DMS153 treated with DMSO at 0.1 percent for 48 hours (cell line): ENCODE measurements around the gene TUSC2.
A peak's percentile ranks its signal among the peaks of the same experiment; 100 is the strongest.

Source experiments
- DNase-seq: peaks from one replicate; lab custom pipeline; 2025; ENCODE audit not compliant: unreplicated experiment; lab: John Stamatoyannopoulos, UW

The TUSC2 gene, protein sequence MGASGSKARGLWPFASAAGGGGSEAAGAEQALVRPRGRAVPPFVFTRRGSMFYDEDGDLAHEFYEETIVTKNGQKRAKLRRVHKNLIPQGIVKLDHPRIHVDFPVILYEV

DNA sequence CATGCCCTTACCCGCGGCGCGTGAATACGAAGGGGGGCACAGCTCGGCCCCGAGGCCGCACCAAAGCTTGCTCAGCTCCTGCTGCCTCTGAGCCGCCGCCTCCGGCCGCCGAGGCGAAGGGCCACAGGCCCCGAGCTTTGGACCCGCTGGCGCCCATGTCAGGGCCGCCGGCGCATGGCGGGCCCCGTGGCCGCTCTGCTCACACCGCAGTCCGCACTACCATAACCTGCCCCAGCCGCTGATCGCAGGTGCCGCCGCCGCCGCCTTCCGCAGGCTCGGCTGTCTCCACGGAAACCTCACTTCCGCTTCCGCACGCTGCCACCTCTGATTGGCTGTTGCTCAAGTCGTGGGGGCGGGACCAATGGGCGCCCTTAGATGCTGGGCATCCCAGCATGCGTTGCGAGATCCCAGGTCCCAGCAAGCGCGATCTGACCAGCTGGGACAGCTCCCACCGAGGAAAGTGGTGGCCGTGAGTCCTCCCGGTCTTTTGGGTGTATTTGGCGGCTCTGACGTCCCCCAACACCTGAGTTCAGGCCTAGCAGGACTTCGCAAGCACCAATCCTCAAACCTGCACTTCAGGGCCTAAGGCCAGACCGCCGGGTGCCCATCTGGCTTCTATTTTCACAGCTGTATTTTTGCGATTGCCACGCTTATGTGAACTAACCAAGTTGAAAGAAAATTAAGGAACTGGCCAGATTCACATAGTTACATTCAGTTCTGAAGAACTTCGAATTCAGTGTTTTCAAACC, at the start of gene TUSC2:
Gene TUSC2, minus strand, starts transcription at position 281 of the 749 bp plus-strand sequence. Its CDS starts 124 bp downstream, at position 157.
- DNase-seq: peak; percentile 67

DNA sequence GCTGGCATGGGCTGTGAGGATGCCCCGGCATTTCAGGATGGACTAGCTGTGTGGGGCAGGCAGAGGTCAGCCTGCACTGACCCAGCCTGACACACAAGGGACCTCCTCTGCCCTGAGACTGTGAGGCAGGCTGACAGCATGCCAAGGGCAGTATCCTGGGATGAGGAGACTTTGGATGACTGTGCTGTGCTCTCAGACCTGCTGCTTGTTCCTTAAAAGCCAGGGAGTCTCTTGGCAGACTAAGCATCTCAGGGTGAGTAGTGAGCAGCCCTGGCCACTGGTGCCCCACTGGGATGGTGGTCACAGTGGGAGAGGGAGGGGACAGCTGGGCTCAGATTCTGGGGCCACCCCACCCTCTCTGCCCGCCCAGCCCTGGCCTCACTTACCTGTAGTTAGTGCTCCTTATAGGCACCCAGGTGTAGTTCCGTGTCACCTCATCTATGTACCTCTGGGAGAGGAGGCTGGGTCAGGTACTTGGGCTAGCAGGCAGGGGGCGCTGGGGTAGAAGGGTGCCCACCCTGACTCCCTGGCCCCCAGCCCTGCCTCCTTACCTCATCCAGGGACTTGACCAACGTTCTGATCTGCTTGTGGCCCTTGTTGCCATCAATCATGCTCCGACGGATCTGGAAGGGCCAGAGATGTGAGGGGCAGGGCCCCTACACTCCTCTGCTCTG, 47.4 kb upstream of the TUSC2 start:
- DNase-seq: no peak

DNA sequence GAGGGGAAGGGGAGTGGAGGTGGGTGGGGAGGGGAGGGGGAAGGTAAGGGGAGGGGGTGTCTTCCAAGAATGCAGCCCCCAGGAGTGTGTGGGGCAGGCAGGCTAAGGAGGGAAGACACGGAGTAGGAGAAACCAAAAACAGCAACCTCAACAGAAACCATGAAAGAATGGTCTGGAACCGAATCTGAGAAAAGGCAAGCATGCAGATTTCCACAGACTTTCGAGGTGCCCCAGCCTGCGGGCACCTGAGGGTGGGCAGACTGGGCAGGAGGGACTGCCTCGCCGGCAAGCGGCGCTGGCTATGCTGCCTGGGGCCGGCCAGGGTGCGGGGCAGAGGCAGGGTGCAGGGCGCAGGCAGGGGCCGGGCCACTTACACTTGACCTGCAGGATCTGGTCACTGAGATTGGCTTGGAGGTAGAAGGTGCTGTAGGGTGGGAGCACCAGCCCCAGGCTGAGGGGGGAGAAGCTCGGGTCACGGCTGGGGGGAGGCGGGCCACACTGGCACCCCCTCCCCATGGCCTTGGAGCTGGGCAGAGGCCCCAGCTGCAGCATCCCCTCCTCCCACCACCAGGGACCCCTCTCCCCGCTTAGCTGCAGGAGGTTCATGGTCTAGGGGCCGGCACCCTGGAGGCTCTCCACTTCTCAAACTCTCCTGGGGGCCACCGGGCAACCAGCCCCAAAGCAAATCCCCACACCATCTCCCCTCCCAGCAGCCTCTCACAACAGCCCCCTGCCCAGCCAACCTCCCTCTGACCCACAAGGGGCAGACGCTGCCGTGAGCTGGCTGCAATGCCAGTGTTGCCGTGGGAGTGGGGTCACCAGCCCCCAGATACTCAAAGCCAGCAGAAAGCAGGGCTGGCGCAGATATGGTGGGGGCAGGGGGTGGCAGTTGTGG, 46.6 kb upstream of the TUSC2 start:
- DNase-seq: no peak

DNA sequence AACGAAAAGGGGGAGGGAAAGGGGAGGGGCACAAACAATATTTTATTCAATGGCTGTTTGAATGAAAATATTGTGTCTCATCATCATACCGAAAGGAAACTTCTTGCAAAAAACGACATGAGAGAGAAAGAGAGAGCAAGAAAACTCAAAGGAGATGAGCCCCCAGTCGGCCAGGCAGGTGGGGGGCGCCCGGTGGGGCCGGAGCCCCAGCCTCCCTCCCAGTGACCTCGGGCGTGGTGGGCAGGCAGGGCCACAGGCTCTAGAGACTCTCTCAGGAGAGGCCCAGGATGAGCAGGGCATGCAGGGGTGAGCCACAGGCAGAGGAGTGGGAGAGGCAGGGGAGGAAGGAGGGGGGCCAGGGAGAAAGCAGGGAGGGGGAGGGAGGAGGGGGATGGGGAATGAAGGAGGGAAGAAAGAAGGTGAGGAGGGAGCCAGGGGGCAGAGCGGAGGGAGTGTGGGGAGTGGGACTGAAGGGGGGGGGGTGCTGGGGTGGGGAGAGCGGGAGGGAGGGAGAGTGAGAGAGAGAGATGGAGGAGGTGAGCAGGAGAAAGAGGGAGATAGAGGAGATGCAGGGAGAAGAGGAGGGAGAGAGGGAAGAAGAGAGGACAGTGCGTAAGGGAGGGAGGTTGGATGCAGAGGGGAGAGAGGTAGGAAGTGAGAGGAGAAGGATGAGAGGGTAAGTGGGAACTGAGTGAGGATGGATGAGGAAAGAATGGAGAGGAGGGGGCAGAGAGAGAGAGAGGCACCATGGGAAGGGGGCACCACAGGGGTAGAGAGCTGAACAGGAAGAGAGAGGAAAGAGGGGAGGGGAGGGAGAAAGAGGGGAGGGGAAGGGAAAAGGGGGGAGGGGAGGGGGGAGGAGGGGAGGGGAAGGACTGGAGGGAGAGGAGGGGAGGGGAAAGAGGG, 45.4 kb upstream of the TUSC2 start:
- DNase-seq: no peak

DNA sequence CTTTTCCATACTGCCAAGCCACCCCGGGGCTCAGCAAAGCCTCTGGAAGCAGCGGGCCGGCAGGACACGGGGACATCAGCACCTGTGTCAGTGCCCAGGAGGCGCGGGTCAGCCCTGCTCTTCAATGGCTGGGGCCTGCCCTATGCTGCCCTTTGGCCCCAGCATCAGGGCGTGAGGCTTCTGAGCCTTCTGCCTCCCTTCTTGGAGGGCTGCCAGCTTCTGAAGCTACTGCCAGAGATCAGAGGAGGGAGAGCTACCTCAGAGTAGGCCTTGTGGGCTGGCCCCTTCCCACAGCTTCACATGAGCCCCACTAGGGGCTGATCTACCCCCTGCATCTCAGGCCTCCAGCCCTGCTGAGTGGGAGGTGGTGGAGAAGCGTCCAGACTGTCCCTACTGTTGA, 44.3 kb upstream of the TUSC2 start:
- no peak for DNase-seq

DNA sequence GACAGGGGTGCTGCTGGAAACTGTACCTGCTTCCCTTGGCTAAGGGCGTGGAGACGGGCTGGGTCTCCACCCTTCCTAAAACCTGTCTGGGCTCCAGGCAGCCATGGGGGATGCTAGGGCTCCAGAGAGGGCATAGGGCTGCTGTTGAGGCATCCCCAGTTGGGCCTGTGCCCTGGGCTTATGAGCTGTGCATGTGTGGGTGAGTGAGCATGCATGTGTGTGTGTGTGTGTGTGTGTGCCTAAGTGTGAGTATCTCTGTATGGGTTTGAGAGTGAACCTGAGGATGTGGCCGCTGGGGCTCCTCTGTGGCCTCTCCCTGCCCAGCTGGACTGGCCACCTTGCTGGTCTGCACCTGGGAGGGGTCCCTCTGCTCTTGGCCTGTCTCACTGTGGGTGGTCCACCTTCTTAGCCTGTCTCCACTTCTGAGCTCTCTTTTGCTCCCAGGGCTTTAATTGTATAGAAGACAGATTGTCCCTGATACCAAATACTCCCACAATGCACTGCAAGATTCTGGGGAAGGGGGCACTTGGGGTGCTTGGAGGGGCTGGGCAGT, 43.2 kb upstream of the TUSC2 start:
- DNase-seq: no peak

DNA sequence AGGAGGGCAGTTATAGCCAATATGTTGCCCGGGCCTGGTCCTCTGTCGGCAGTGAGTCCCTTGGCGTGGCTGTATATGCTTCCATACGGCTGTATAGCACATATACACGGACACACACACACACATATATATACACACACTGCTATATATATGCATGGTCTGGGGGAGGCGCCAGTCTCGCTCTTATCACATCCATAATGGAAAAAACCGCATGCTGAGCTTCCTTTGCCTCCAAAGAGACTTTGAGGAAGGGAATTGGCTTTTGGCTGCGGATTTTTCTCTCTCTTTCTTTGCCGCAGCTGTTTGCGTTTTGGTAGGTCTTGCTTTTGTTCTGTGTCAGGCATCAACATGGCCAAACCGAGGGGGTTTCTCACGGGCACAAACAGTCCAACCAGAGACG, 42.6 kb upstream of the TUSC2 start:
- DNase-seq: peak; percentile 17

DNA sequence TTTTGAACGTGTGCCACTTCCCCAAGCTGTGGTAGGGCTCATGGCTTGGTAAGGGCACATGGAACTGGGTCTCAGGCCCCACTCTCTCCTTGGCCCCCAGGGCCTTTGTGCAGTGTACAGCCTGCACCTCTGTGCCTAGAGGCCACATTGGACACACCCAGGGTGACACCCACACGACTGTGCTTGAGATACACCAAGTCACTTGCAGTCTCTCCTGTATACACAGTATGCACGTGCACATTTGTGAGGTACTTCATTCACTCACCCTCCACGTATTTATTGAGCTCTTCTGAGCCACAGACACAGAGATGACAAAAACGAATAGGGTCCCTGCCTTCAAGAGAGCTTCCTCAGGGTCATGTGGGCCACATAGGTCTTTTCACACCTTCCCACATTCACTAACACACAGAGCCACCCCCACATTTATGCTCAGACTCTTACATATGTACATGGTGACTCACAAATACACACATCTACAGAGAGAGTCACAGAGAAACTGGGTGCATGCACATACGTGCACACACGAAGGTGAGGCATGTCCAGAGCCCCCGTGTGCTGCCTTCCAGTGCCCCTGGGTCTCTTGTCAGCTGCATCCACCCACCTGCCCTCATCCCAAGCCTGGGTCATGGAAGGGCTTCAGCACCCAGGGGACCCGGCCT, 41.1 kb upstream of the TUSC2 start:
- no peak for DNase-seq

DNA sequence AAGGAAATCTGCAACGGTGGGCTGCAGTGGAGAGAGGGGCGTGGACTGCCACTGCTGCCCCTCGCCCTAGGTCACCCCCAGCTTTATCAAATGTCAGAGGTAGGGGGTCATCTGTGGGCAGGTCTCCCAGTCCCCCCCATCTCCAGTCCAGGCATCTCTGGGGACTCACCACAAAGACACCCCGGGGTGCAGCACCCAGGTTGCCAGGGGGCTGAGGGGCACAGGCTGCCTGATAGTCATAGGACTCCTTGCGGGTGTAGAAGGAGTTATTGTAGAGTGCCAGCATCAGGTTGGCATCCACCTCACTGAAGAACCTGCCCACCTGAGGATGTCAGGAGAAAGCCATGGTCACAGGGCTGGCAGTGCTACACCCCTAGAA, 37.8 kb upstream of the TUSC2 start:
- no peak for DNase-seq

DNA sequence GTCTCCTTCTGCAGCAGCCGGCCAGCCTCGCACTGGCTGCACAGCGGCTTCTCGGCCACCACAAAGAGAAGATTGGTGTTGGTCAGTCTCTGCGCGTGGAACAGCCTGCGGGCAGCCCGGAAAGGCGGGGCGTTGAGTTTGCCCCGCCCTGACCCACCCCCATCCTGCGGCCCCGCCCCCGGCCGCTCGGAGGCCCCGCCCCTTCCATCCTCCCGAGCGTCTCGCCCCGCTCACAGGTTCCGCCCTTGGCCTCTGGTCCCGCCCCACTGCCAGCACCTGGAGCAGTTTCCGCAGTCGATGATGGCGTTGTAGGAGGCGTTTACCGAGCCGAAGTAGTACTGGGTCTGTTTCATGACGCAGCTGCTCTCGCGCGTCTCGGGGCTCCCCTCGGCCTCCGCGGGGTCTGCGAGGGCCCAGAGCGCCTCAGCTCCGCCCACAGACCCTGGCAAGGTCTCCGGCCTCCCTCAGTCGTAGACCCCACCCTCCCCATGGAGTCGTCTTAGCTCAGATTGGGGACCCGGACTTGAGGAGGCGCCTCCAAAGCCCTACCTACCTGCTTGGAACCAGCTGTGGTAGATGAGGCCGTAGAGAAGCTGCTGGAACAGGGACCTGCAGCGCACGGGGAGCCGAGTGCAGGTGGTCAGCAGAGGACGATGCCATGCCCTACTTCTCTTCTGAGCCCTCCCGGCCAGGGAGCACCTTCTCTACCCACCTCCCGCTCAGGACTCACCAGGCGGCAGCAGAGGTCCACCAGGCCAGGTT, 37.2 kb upstream of the TUSC2 start:
- peak; percentile 28 for DNase-seq

DNA sequence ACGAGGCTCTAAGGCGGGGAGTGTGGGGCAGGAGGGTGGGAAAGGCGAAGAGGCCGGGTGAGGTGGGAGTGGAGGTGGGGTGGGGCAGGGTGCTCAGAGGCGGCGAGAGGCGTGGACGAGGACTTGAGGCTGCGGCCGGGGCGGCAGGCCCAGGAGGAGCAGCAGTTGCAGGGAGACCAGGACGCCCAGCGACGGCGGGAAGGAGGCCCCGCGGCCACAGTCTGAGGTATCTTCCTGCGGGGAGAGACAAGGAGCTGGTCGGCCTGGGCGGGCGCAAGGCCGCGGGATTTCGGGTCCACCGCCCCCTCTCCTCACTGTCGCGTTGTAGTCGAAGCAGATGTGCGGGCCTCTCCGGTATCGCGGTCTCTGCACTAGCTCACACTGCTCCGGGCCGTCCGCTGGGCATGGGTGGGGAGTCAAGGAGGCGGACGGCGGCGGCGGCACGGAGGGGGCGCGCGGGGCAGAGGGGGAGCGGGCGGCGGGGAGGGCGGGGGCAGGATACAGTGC, 36.6 kb upstream of the TUSC2 start:
- no peak for DNase-seq

DNA sequence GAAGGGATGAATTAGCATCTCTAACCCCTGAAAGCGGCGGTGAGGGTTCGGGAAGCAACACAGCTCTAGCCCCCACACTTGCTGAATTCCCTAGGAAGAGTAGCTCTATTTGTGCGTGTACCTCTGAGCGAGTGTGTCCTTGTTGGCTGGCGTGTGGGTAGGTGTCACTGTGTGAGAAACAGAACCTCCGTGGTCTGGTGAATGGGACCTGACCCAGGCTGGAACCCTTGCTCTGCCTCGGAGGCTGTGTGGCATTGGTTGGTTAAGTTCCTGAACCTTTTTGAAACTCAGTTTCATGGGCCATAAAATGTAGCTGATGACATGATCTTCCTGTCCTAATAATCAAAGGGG, 31.7 kb upstream of the TUSC2 start:
- DNase-seq: no peak

DNA sequence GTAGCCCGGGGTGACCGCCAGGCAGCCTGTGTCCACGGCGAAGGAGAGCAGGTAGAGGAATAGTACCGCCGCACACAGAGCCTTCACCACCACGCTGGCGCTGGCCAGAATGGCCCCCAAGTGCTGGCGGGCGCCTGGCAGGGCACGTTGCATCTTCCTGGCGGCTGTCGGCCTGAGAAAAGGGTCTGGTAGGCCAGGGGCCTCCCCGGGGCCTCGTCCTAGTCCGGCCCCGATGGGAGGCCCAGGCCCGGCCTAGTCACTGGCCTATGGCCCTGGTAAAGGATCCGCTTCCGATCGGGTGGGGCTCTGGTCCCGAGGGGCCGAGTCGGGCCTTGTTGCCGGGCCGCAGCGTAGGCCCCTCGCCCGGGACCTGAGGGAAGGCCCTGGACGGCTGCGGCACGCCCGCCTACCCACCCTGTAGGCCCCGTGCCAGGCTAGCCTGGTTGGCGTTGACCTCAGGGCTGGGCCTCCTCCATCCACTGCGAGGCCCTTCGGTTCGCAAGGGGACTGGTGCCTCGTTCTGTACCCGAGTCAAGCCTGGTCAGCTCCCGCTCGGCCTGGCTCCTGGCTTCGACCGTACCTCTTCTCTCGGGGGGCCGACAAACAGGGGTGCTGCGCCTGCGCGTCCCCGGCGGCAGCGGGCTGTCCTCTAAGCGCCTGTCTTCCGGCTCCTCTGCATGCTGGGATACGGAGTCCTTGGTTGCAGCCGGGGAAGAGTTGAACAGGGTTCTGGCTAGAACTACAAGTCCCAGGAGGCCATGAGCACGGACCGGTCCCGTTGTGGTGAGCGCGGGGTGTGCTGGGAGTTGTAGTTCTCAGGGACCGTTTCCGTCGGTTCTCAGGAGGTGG, 31.1 kb upstream of the TUSC2 start, which contains the start of gene TMEM115:
Gene TMEM115, minus strand, starts transcription at position 611 of the 849 bp plus-strand sequence. Its CDS starts 458 bp downstream, at position 153.
- peak; percentile 59 for DNase-seq

DNA sequence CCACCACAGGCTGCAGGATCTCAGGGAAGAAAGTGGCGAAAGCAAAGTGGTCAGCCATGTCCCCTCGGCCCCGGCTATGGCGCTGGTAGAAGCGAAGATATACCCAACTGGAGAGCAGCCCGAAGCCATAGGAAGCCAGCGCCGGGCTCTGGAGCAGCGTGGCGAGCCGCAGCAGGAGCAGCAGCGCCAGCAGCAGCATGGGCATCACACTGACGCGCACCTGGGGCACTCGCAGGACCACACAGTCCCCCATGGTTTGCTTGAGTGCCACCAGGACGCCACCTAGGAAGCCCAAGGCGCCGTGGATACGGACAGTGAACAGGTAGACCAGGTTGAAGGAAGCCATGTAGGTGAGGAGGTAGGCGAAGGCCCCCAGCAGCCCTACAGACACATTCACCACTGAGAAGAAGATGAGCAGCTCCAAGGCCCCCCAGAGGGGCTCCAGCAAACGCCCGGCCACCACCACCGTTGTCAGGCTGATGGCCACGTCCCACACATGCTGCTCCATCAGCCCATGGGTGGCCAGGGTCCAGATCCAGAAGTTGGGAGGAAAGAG, 30.4 kb upstream of the TUSC2 start:
- DNase-seq: no peak

DNA sequence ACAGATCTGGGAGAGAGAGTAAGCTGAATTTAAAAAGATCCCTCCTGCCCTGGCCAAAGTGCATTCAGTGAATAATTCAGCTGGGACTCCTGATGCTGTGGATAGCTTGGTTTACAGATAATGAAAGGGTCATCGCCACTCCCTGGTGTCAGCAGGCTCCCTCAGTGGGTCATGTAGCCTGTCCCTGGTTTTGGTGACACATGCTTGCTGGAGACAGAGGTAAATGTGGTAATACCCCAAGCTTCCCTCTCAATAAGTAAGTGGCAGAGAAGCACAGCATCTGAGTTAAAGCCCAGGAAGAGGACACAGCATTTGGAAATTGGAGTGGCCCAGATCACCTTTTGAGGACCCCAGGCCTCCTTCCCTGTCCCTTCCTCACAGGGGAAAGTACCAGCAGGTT, 29.5 kb upstream of the TUSC2 start:
- no peak for DNase-seq

DNA sequence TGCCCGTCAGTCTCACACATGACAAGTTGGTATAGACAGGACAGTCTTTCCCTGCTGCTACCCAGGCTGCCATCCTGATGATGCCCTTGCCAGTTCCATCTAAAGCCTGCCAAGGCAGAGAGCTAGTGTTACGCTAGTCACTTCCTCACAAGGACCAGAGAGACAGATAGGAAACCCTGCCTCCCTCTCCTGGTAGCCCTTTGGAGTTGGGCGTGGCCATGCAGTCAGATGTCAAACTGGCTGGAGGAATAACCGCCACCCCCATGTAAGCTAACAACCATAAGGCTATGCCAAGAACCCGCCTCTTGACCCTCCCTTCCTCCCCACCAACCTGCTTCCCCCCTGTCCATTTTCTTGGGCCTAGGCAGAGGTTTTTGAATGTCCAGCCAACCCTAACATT, 28.5 kb upstream of the TUSC2 start:
- no peak for DNase-seq

DNA sequence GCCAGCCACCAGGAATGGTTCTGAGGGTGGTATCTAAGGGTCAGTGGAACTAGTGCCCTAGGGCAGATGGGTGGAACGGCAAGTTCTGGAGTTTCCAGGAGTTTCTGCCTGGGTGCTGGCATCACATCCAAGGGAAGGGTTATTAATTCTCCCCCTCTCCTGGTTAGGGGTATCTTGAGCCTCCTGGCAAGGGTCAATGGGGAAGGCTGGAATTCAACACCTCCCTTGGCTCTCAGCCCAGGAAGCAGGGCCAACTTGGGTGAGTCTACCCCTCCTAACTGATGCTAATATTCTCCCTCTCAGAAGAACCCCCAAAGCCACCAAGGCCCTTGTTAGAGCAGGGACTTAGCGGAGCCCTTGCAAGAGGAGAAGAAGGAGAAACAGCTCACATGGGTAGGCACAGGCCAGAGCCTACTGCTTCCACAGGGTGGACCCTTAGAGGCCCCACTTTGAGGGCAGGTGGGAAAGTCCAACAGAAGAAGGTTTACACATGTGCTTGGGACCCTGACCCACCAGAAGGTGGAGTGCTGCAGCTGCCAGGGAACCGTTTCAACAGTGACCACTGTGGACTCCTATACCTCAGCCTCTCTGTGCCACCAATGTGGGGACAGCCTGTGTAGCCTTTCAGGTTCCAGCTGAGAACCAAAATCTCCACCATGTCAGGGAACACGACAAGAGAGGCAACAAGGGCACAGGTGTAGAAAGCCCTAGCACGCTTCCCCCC, 28.0 kb upstream of the TUSC2 start:
- no peak for DNase-seq
